ENCODE results near the gene FNDC5. TPM values are rescaled to one million over a fixed set of nuclear protein-coding genes. Genes with fewer than 3 reads are reported as not detected.

FNDC5 gene
- polyA plus RNA-seq, 2 of the 4 experiments (the other 2 are of a cell fraction), result 0.26 to 0.99 TPM

- Histone ChIP-seq H3K4me3 (peak overlapping the region; percentile 55), H3K4me1 (0 out of 3 replicates have a peak, but pooled peaks cover 3% of the 10 kb centered on the region), H3K4me2 (peak overlapping the region; percentile 99), H3K9me3 (no peaks in the 10 kb centered on the region), H3K27ac (peak overlapping the region; percentile 72 to 88)
- ATAC-seq (peak; percentile 59 to 75), FAIRE-seq (no peak), DNase-seq (ENCODE audit: low read depth in 1 of 2, low spot score in 1 of 2) (peak; percentile 38 to 41)
- ChIA-PET POLR2A (interaction anchor here (0.5 kb wide), 1 partner anchor 196 kb away, joined by 3 read pairs; no protein-coding TSS in a partner anchor), CTCF (interaction anchor here (0.6 to 3.8 kb wide), 27 partner anchors 8 to 410 kb away, joined by 3 to 15 read pairs (median 4); partner anchors contain the start of gene TMEM54)
- WGBS (ENCODE audit: missing lambda C conversion rate), result 14% methylated on average over 28 of the region's 58 CpGs
- TF ChIP-seq FOXS1 (CRISPR knock-in tag; IDR thresholded peaks at IDR 0.05), result no peak
- 0 out of 3 replicates have a peak, but pooled peaks have one; percentile 23 for TF ChIP-seq SMC3 (IDR thresholded peaks at IDR 0.05)
- peak; percentile 19; the same call in 1 of the 2 replicates for TF ChIP-seq MAX (IDR thresholded peaks at IDR 0.05)
- TF ChIP-seq RAD21 (conservative IDR thresholded peaks at IDR 0.05 in 1 of 2, IDR thresholded peaks at IDR 0.05 in 1 of 2), result peak in 1 of 2 experiments; percentile 35; a peak in 1 of 5 replicates
- peak; percentile 40 for TF ChIP-seq CTCF (IDR thresholded peaks at IDR 0.05)
Observed at GRCh38 chr1:32893198-32894018, 22.7 kb upstream of the FNDC5 start.

GRCh38 chr1:32892368-32893197 lies 21.9 kb upstream of the FNDC5 start:
- H3K9me3 ChIP-seq, result no peaks in the 10 kb centered on the region
- ChIA-PET POLR2A (no interaction called here), CTCF (interaction anchor here (0.5 to 3.8 kb wide), 31 partner anchors 10 to 409 kb away, joined by 3 to 15 read pairs (median 4); partner anchors contain the start of genes RNF19B and TMEM54)
- peak overlapping the region; percentile 55 for H3K4me3 ChIP-seq
- ATAC-seq (peak; percentile 63 to 85), DNase-seq (ENCODE audit: low read depth in 1 of 2, low spot score in 1 of 2) (peak; percentile 44 to 51), FAIRE-seq (no peak)
- TF ChIP-seq JUN (IDR thresholded peaks at IDR 0.05) (0 out of 5 replicates have a peak, but pooled peaks of 1 of the 2 experiments have one; percentile 19), CTCF (IDR thresholded peaks at IDR 0.05) (peak; percentile 75), CBX2 (IDR thresholded peaks at IDR 0.05; ENCODE audit: borderline replicate concordance, low read depth) (no peak), SMC3 (IDR thresholded peaks at IDR 0.05) (no peak), BCL3 (IDR thresholded peaks at IDR 0.05) (no peak), EHF (CRISPR knock-in tag; IDR thresholded peaks at IDR 0.05) (no peak)
- 86% methylated on average over 20 of the region's 49 CpGs for WGBS (ENCODE audit: missing lambda C conversion rate)
- H3K4me2 ChIP-seq, result peak overlapping the region; percentile 99
- 0 out of 3 replicates have a peak, but pooled peaks cover 3% of the 10 kb centered on the region for H3K4me1 ChIP-seq
- peak overlapping the region; percentile 72 to 88 for H3K27ac ChIP-seq

- ATAC-seq (no peak), FAIRE-seq (no peak), DNase-seq (ENCODE audit: low read depth in 1 of 2, low spot score in 1 of 2) (no peak)
- CTCF ChIA-PET, result interaction anchor here (0.9 to 3.8 kb wide), 10 partner anchors 13 to 165 kb away, joined by 3 to 15 read pairs (median 6); no protein-coding TSS in a partner anchor
- Histone ChIP-seq H3K4me3 (no peak overlapping the region), H3K9me3 (no peaks in the 10 kb centered on the region), H3K4me2 (no peak overlapping the region), H3K27ac (no peak overlapping the region), H3K4me1 (0 out of 3 replicates have a peak, but pooled peaks cover 3% of the 10 kb centered on the region)
- POLR2A ChIA-PET, result no interaction called here
- WGBS (ENCODE audit: missing lambda C conversion rate), result 56% methylated on average over 2 of the region's 3 CpGs
- no peak for TF ChIP-seq PBX3 (IDR thresholded peaks at IDR 0.05)
- TF ChIP-seq ZSCAN20 (CRISPR knock-in tag; IDR thresholded peaks at IDR 0.05), result no peak
- no peak for TF ChIP-seq MAZ (IDR thresholded peaks at IDR 0.05; ENCODE audit: borderline replicate concordance, low read depth, low read length)
- no peak for TF ChIP-seq FOSB (CRISPR knock-in tag; IDR thresholded peaks at IDR 0.05)
Observed at GRCh38 chr1:32891630-32892029, 20.9 kb upstream of the FNDC5 start.
